Measurements from ENCODE around the gene CDKN1A.
A peak's percentile ranks its signal among the peaks of the same experiment; 100 is the strongest.
"Not testable (repeated sequence)": the region's sequence is repeated elsewhere in the genome, so short reads cannot be mapped to it uniquely, and the experiment has no call there.

The CDKN1A gene

GRCh38 chr6:36678488-36679042 is at the start of gene CDKN1A:
TSS of gene CDKN1A (plus strand) at chr6:36678714. CDS start at chr6:36684102, 5,388 bp downstream.
- DNase-seq (ENCODE audit: low read depth), result peak; percentile 69

GRCh38 chr6:36629784-36630183 is 48.7 kb upstream of the CDKN1A start:
- no peak for DNase-seq (ENCODE audit: low read depth)

DNA sequence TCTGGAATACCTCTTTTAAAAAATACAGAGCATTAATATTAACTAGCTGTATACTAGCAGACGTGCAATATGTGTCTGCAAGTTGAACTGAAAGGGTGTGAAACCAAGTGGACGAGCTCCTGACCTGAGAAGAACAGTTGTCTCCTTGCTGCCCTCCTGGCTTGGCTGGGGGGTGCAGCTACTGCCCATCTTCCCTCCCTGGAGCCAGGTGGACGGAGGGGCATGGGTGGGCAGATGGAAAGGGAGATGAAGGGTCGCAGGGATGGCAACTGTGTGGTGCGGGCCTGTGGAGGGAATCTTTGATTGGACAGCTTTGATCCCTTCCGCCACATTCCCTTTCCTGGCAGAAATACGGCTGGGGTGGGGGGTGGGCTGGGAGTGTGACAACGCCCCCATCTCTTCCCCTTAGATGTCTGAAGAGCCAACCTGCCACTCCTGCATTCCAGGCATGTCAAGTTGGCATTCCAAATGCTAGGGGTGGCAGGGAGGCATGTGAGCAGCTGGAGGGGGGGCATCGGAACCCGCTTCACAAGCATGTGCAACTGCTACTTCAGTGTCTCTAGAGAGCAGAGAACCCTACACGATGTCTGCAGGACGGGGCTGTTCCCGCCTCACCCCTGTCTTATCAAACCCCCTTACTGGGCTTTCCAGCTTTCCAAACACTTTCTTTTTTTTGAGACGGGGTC is 47.0 kb upstream of the CDKN1A start:
- DNase-seq (ENCODE audit: low read depth), result no peak

GRCh38 chr6:36633370-36633769 is 45.1 kb upstream of the CDKN1A start:
- no peak for DNase-seq (ENCODE audit: low read depth)

DNA sequence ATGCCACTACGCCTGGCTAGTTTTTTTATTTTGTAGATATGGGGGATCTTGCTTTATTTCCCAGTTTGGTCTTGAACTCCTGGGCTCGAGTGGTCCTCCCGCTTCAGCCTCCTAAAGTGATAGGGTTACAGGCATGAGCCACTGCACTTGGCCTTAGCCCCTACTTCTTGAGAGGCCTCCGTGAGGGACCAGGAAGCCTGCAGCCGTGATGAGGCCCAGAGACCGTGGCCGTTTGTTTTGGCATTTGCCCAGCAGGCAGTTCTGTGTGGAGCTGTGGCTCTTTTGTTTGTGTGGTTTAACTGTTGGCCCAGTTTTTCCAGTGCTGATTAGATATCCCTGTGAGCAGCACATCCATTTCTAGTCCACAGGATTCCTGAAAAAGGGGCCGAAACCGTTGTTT is 44.6 kb upstream of the CDKN1A start:
- no peak for DNase-seq (ENCODE audit: low read depth)

- DNase-seq (ENCODE audit: low read depth), result no peak
These were observed 44.0 kb upstream of the CDKN1A start for GRCh38 chr6:36634317-36635108.

- no peak for DNase-seq (ENCODE audit: low read depth)
These were observed 42.2 kb upstream of the CDKN1A start for GRCh38 chr6:36636283-36636682.

GRCh38 chr6:36636687-36637418 is 41.7 kb upstream of the CDKN1A start:
- no peak for DNase-seq (ENCODE audit: low read depth)

- no peak for DNase-seq (ENCODE audit: low read depth)
These were observed 39.9 kb upstream of the CDKN1A start for GRCh38 chr6:36638579-36638978.

DNA sequence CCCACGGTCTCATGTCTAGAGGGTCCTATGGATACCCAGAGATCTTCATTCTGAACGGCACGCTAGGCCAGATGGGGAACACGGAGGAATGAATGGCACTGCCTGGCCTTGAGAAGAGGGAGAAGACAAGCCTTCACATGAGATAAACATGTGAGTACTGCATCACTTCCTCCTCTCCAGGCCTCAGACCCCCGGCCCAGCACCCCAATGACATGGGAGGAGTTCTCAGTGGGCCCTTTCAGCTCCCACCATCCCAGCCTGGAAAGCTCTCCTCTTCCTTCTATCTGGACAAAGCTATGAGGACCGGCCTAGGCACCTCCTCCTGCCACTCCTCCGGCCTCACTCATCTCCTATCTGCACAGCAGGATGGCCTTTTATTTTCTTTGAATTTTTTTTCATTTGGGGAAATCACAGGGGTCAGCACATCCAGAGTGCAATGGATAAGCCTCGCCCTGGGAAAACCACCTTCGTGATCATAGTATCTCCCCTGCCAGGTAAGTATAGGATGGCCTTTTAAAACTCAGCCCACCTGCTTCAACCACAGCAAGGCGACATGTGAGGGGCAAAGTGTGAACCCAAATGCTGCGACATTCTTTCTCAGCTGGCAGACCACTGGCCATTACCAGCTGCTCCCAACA is 39.2 kb upstream of the CDKN1A start:
- DNase-seq (ENCODE audit: low read depth), result no peak

GRCh38 chr6:36641543-36641942 is 37.0 kb upstream of the CDKN1A start:
- no peak for DNase-seq (ENCODE audit: low read depth)

- DNase-seq (ENCODE audit: low read depth), result no peak
These were observed 35.3 kb upstream of the CDKN1A start for GRCh38 chr6:36642913-36643817.

DNA sequence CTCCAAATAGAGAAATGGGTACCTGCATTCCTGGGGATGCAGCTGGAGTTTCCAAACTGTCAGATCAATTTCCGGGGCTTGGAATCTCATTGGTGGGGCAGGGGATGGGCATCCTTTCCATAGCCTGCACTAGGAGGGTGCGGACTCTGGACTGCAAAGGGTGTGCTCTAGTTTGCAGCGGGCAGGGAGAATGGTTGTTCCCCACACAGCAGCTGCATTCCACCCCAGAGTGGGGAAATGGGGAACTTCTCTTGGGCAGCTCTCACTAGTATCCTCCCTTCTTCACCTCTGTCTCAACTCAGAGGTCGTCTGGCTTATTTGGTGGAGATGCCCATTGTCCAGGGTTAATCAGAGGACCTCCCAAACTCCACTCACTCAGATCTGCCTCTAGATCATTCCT is 34.5 kb upstream of the CDKN1A start:
- no peak for DNase-seq (ENCODE audit: low read depth)

DNA sequence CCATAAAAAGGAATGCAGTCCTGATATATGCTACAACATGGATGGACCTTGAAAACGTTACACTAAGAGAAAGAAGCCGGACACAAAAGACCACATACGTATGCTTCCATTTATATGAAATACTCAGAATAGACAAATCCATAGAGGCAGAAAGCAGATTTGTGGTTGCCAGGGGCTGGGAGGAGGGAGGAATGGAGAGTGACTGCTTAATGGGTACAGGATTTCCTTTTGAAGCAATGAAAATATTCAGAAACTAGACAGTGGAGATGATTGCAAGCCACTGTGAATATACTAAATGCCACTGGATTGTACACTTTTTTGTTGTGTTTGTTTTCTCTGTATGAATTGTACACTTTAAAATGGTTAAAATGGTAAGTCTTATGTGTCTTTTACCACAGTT is 29.4 kb upstream of the CDKN1A start:
- DNase-seq (ENCODE audit: low read depth), result no peak

DNA sequence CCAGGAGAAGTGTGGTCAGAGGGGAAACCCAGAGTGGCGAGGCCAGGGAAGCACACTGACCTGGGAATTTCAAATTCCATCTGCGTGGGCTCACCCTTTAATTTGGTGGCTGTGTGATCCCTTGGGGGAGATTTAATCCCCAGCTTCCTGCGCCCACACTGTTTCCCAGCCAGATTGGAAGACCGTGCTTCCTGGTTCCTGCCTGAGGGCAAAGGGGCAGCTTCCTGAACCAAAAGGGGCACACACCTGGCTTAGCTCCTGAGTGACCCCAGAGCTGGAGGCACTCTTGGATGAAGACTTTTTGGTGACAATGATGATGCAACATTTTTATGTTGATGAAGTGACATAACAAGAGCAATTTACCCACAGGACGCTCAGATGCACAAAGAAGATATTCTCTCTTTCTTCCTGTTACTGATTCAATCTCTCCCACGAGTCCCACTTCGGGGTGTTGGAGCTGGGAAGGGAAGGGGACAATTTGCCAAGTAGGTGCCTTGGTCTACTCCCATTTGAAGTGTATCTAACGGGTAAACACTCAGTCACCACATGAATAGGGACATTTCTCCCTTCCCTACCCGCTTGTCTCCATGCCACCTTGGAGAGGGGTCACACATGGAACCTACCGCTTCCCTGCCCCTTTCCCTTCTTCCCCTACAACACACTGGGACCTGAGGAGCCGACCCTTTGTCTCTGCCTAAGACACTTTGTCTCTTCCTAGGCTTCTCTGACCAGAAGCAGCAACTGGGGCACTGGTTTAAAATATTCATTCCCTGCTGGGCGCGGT is 28.6 kb upstream of the CDKN1A start:
- DNase-seq (ENCODE audit: low read depth), result no peak

DNA sequence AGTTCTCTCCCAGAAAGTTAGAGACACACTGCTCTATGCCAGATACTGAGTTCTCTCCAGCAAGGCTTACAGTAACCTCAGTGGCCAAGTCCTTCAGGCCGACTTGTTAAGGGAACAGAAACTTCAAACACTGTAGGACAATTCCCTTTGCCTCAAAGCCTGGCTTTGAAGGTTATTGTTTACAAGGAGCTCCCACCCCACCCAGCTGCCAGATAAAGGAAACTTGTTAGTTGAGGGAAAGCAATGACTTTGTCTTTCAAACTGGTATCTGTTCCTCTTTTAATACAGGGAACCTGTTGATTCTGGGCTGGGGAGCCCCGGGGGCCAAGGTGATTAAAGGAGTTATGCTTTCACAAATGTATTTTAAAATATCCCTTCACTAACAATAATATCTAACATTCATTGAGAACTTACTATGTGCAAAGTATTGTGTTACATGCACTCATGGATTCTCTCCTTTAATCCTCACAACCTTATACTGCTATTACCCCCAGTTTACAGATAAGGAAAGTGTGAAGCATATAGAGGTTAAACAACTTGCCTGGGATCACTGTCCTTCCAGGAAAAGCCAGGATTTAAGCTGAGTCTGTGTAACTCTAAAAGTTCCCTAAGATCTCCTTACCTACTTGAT is 27.6 kb upstream of the CDKN1A start:
- no peak for DNase-seq (ENCODE audit: low read depth)

- no peak for DNase-seq (ENCODE audit: low read depth)
These were observed 26.7 kb upstream of the CDKN1A start for GRCh38 chr6:36651659-36652379.

GRCh38 chr6:36654469-36654868 is 24.0 kb upstream of the CDKN1A start:
- DNase-seq (ENCODE audit: low read depth), result not testable (repeated sequence)

GRCh38 chr6:36655085-36655724 is 23.3 kb upstream of the CDKN1A start:
- DNase-seq (ENCODE audit: low read depth), result no peak
